ENCODE data around the gene PRKN. TPM values are rescaled to one million over a fixed set of nuclear protein-coding genes. Genes with fewer than 3 reads are reported as not detected.

Gene PRKN
- total and polyA plus RNA-seq, 9 of the 15 experiments (the other 6 are each of a cell fraction or from before 2014, with no cell fraction given), result 0.03 to 0.96 (median 0.15) TPM; not detected in 2

GRCh38 chr6:161379834-161380582 is 1347.6 kb downstream of the PRKN start (continued):
- TF ChIP-seq ZNF639 (CRISPR knock-in tag; conservative IDR thresholded peaks at IDR 0.05 in 1 of 2, IDR thresholded peaks at IDR 0.05 in 1 of 2), result peak in 1 of 2 experiments; percentile 68; a peak in 2 of 4 replicates
- peak; percentile 80; the same call in 1 of the 2 replicates for TF ChIP-seq ZNF395 (CRISPR knock-in tag; IDR thresholded peaks at IDR 0.05)
- no peak for TF ChIP-seq IFI16 (CRISPR knock-in tag; IDR thresholded peaks at IDR 0.05)
- TF ChIP-seq ZNF318 (IDR thresholded peaks at IDR 0.05; ENCODE audit: borderline replicate concordance in 1 of 2, low read depth in 1 of 2), result 0 out of 4 replicates have a peak, but pooled peaks of 1 of the 2 experiments have one; percentile 22
